Panc1 (cell line): Measurements from ENCODE around the gene SPNS3. TPM values are rescaled to one million over a fixed set of nuclear protein-coding genes. Genes with fewer than 3 reads are reported as not detected.

Source experiments
- ATAC-seq: fragments of 200-7000 bp; cut with Tn5 transposase; 2 replicates; pipeline ENCODE4 v1.9.1; 2020; ENCODE audit warnings: mild to moderate bottlenecking, moderate library complexity
- BruUV-seq: library from RNA; stranded (reverse); fragments of 400-500 nt; replicated peaks from 2 replicates; lab custom pipeline; 2021; lab: Mats Ljungman, UMichigan
- CTCF ChIA-PET: fragments of 300-600 bp; sonication (Branson Sonifier 250); formaldehyde crosslinking; loops from one replicate; lab custom pipeline; 2022; ENCODE audit warnings: antibody characterized with exemption; lab: Charles Lee
- POLR2A ChIA-PET: fragments of 300-600 bp; sonication (Branson Sonifier 250); formaldehyde crosslinking; loops from one replicate; lab custom pipeline; 2022; ENCODE audit warnings: antibody characterized with exemption; lab: Charles Lee
- DNase-seq: peaks from one replicate; pipeline ENCODE4 v3.0.0-alpha.2; 2010; ENCODE audit warnings: low read depth, low spot score
- H3K27ac ChIP-seq: 2 replicates; pipeline ENCODE4 v1.5.1; 2011; ENCODE audit warnings: mild to moderate bottlenecking, low read length, inconsistent platforms
- H3K27me3 ChIP-seq: fragments of 200-500 bp; sonication (Bioruptor generic); 2 replicates; pipeline ENCODE4 v1.6.0; 2014; ENCODE audit warnings: low read length, inconsistent platforms; ENCODE audit not compliant: control insufficient read depth, insufficient read depth
- H3K36me3 ChIP-seq: fragments of 200-500 bp; sonication (Bioruptor generic); 2 replicates; pipeline ENCODE4 v1.5.1; 2014; ENCODE audit warnings: inconsistent platforms, mild to moderate bottlenecking, low read length, moderate library complexity; ENCODE audit not compliant: control insufficient read depth, insufficient read depth
- H3K4me1 ChIP-seq: 2 replicates; pipeline ENCODE4 v1.5.1; 2011; ENCODE audit warnings: inconsistent platforms, mild to moderate bottlenecking, low read length, moderate library complexity; ENCODE audit not compliant: control insufficient read depth, insufficient read depth
- H3K4me3 ChIP-seq, 2 experiments: 2 replicates each; pipeline ENCODE4 v1.5.1; 2011 to 2012; ENCODE audit warnings: low read depth in 2 of 2, low read length in 2 of 2, mild to moderate bottlenecking in 2 of 2, inconsistent platforms in 1 of 2, moderate library complexity in 1 of 2
- H3K9me3 ChIP-seq: fragments of 200-500 bp; sonication (Bioruptor generic); 2 replicates; pipeline ENCODE4 v1.5.1; 2014; ENCODE audit warnings: low read depth, mild to moderate bottlenecking, inconsistent platforms, low read length, moderate library complexity; ENCODE audit not compliant: control insufficient read depth, insufficient read depth
- POLR2AphosphoS5 ChIP-seq: IDR thresholded peaks from 2 replicates; pipeline ENCODE4 v1.6.1; 2012; ENCODE audit warnings: mild to moderate bottlenecking, low read depth, low read length, moderate library complexity
- REST ChIP-seq, 2 experiments: IDR thresholded peaks; 2 replicates each; pipeline ENCODE4 v1.6.1; 2011 to 2012; ENCODE audit warnings: low read depth in 2 of 2, control low read depth in 1 of 2, low read length in 1 of 2, mild to moderate bottlenecking in 1 of 2, moderate library complexity in 1 of 2; ENCODE audit not compliant: insufficient read depth in 1 of 2
- SIN3A ChIP-seq: IDR thresholded peaks from 2 replicates; pipeline ENCODE4 v1.6.1; 2012; ENCODE audit warnings: low read depth, mild to moderate bottlenecking, low read length, moderate library complexity, borderline replicate concordance; ENCODE audit not compliant: insufficient read depth
- TCF7L2 ChIP-seq: IDR thresholded peaks from 2 replicates; pipeline ENCODE4 v1.6.1; 2011; ENCODE audit warnings: mild to moderate bottlenecking, low read depth, low read length, inconsistent platforms
- in situ Hi-C: cut with HindIII; loops from 2 replicates; pipeline ENCODE4 v1.10.0; 2016; ENCODE audit warnings: low sequenced_read_pairs, low pct_unique_long_range_greater_than_20kb
- intact Hi-C: fragments of 100-400 bp; cut with micrococcal nuclease; formaldehyde crosslinking; loops from one replicate; pipeline ENCODE4 v1.10.0; 2022; ENCODE audit not compliant: unreplicated experiment
- total RNA-seq: library from RNA; stranded (reverse); gene quantifications from one replicate; pipeline ENCODE4 v1.2.1, GENCODE V29; 2021; ENCODE audit not compliant: unreplicated experiment
- TF ChIP-seq, protein P1 (sequence below): fragments of 450-650 bp; IDR thresholded peaks from 2 replicates; pipeline ENCODE4 v1.5.1; 2017; ENCODE audit warnings: mild to moderate bottlenecking

The SPNS3 gene
- total RNA-seq, 1 experiment from 2014 or later: 0.10 TPM

DNA sequence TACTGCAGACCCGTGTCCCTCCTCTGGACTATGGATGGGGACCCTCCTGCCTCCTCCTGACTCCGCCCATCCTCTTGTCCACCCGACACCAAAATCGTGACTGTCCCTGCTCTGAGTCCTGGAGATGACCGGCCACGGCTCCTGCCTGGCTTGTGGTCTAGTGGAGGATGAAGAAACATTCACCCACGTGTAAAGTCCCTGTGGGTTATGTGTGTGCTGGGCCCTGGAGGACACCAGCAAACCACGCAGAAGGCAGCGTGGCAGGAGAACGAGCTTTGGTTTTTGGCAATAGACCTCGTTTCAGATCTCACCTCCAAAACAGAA is 76.8 kb downstream of the SPNS3 start:
- in situ Hi-C loops (no loop called here), intact Hi-C loops (no loop called here)
- Histone ChIP-seq H3K4me3 (no peak overlapping the region), H3K9me3 (no peaks in the 10 kb centered on the region), H3K27ac (no peak overlapping the region), H3K27me3 (no peaks in the 10 kb centered on the region), H3K4me1 (no peaks in the 10 kb centered on the region), H3K36me3 (no peaks in the 10 kb centered on the region)
- TF ChIP-seq, protein P1, sequence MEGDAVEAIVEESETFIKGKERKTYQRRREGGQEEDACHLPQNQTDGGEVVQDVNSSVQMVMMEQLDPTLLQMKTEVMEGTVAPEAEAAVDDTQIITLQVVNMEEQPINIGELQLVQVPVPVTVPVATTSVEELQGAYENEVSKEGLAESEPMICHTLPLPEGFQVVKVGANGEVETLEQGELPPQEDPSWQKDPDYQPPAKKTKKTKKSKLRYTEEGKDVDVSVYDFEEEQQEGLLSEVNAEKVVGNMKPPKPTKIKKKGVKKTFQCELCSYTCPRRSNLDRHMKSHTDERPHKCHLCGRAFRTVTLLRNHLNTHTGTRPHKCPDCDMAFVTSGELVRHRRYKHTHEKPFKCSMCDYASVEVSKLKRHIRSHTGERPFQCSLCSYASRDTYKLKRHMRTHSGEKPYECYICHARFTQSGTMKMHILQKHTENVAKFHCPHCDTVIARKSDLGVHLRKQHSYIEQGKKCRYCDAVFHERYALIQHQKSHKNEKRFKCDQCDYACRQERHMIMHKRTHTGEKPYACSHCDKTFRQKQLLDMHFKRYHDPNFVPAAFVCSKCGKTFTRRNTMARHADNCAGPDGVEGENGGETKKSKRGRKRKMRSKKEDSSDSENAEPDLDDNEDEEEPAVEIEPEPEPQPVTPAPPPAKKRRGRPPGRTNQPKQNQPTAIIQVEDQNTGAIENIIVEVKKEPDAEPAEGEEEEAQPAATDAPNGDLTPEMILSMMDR: no peak
- no peak for TF ChIP-seq TCF7L2
- no peak for TF ChIP-seq POLR2AphosphoS5
- no peak for TF ChIP-seq SIN3A
- no peak for TF ChIP-seq REST (IDR thresholded peaks at IDR 0.05; ENCODE audit: insufficient read depth in 1 of 2, low read depth in 2 of 2, low read length in 1 of 2)
- CTCF ChIA-PET: no interaction called here
- BruUV-seq: no TSS peak
- POLR2A ChIA-PET: no interaction called here
- no peak for ATAC-seq
- DNase-seq: no peak

GRCh38 chr17:4511199-4511932 is 77.6 kb downstream of the SPNS3 start:
- CTCF ChIA-PET: no interaction called here
- H3K9me3 ChIP-seq: no peaks in the 10 kb centered on the region
- TF ChIP-seq POLR2AphosphoS5 (no peak), REST (IDR thresholded peaks at IDR 0.05; ENCODE audit: insufficient read depth in 1 of 2, low read depth in 2 of 2, low read length in 1 of 2) (no peak), SIN3A (no peak), TCF7L2 (no peak)
- TF ChIP-seq, protein P1: no peak
- H3K36me3 ChIP-seq: no peaks in the 10 kb centered on the region
- no TSS peak for BruUV-seq
- no peaks in the 10 kb centered on the region for H3K27me3 ChIP-seq
- H3K4me1 ChIP-seq: no peaks in the 10 kb centered on the region
- no peak overlapping the region for H3K4me3 ChIP-seq
- in situ Hi-C loops: no loop called here
- POLR2A ChIA-PET: no interaction called here
- no peak for ATAC-seq
- intact Hi-C loops: no loop called here
- DNase-seq: no peak
- H3K27ac ChIP-seq: no peak overlapping the region
